CD8-positive, alpha-beta memory T cell (primary cell): Measurements from ENCODE around the gene RLBP1. TPM values are rescaled to one million over a fixed set of nuclear protein-coding genes. Genes with fewer than 3 reads are reported as not detected.
"Not testable (repeated sequence)": the region's sequence is repeated elsewhere in the genome, so short reads cannot be mapped to it uniquely, and the experiment has no call there.

Experiments used
- CTCF ChIA-PET: fragments of 350-600 bp; sonication (Branson Sonifier 250); formaldehyde crosslinking; loops from one replicate; lab custom pipeline; 2021; ENCODE audit warnings: antibody characterized with exemption; lab: Charles Lee
- POLR2A ChIA-PET: fragments of 350-600 bp; sonication (Branson Sonifier 250); formaldehyde crosslinking; loops from one replicate; lab custom pipeline; 2021; ENCODE audit warnings: antibody characterized with exemption; lab: Charles Lee
- DNase-seq, 5 donors: peaks; one replicate each; pipeline versions ENCODE4 v3.0.0 to v3.0.0-alpha.2; 2020 to 2022; ENCODE audit warnings: mixed read lengths in 1 of 5
- H3K27ac ChIP-seq: one replicate; pipeline ENCODE4 v1.7.0; 2013; ENCODE audit warnings: low read depth, mild to moderate bottlenecking, low read length, moderate library complexity
- H3K27me3 ChIP-seq: 2 replicates; pipeline ENCODE4 v1.7.0; 2013; ENCODE audit warnings: low read length, mild to moderate bottlenecking; ENCODE audit not compliant: insufficient read depth, poor library complexity, severe bottlenecking
- H3K36me3 ChIP-seq: 2 replicates; pipeline ENCODE4 v1.7.0; 2013; ENCODE audit warnings: mild to moderate bottlenecking, low read length, moderate library complexity; ENCODE audit not compliant: insufficient read depth
- H3K4me1 ChIP-seq: 2 replicates; pipeline ENCODE4 v1.7.0; 2013; ENCODE audit warnings: mild to moderate bottlenecking, low read length, moderate library complexity; ENCODE audit not compliant: insufficient read depth
- H3K4me3 ChIP-seq: 2 replicates; pipeline ENCODE4 v1.7.0; 2013; ENCODE audit warnings: mild to moderate bottlenecking, low read length
- H3K9me3 ChIP-seq: 2 replicates; pipeline ENCODE4 v1.7.0; 2013; ENCODE audit warnings: mild to moderate bottlenecking, low read length
- H3K27ac Mint-ChIP-seq, 8 donors: one replicate each; pipeline ENCODE4 v1.8.0; 2020 to 2021; ENCODE audit warnings: mixed read lengths in 8 of 8, mild to moderate bottlenecking in 6 of 8, inconsistent platforms in 3 of 8, moderate library complexity in 3 of 8
- H3K27me3 Mint-ChIP-seq, 2 donors: one replicate each; pipeline ENCODE4 v1.8.0; 2020 to 2021; ENCODE audit warnings: mixed read lengths in 2 of 2, mild to moderate bottlenecking in 1 of 2, moderate library complexity in 1 of 2
- H3K36me3 Mint-ChIP-seq, 3 donors: one replicate each; pipeline ENCODE4 v1.8.0; 2020 to 2021; ENCODE audit warnings: mixed read lengths in 3 of 3, inconsistent platforms in 1 of 3, mild to moderate bottlenecking in 1 of 3
- H3K4me1 Mint-ChIP-seq, 3 donors: one replicate each; pipeline ENCODE4 v1.8.0; 2020 to 2021; ENCODE audit warnings: mixed read lengths in 3 of 3, inconsistent platforms in 1 of 3, mild to moderate bottlenecking in 1 of 3
- H3K4me3 Mint-ChIP-seq, 7 donors: one replicate each; pipeline ENCODE4 v1.8.0; 2020 to 2021; ENCODE audit warnings: mixed read lengths in 7 of 7, mild to moderate bottlenecking in 6 of 7, moderate library complexity in 4 of 7, inconsistent platforms in 2 of 7
- H3K9me3 Mint-ChIP-seq, 5 donors: one replicate each; pipeline ENCODE4 v1.8.0; 2020 to 2022; ENCODE audit warnings: mixed read lengths in 5 of 5, mild to moderate bottlenecking in 3 of 5, moderate library complexity in 2 of 5, inconsistent platforms in 1 of 5
- polyA plus RNA-seq: library from polyadenylated mRNA; unstranded; fragments of 300-500 nt; fragmentation: Illumina TruSeq; gene quantifications from one replicate; pipeline ENCODE4 v1.2.3, GENCODE V29; 2021
- total RNA-seq, 2 experiments: library from RNA; stranded (reverse); gene quantifications; one replicate each; pipeline ENCODE4 v1.2.3, GENCODE V29; 2021

Gene RLBP1
- total RNA-seq (not detected), polyA plus RNA-seq (not detected)

DNA sequence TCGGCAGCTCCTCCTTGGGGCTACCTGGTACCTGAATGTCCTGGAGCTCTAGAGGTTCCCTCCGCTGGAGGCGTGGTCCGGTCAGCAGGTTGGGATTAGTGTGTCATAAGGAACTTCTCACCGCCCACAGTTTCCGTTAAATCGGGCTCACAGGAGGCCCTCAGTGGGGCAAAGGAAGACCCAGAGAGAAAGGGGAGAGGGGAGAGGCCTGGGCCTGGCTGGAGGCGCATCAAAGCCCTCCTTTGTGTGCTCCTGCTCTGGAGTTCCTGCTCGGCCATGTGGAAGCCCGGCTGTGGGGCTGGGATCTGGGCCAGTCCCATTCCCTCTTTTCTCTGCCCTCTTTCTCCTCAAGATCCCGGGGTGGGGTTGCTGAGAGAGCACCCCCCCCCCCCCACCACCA is at the start of gene RLBP1:
Gene RLBP1 (minus strand): TSS at position 37 of the 400 bp plus-strand sequence. CDS start 2,604 bp downstream, outside the sequence.
- no peaks in the 10 kb centered on the region for H3K4me1 ChIP-seq
- Mint-ChIP-seq H3K36me3 (no peaks in the 10 kb centered on the region), H3K4me1 (no peaks in the 10 kb centered on the region), H3K27ac (no peak within 1 kb of the TSS), H3K9me3 (no peaks in the 10 kb centered on the region), H3K4me3 (no peak within 1 kb of the TSS), H3K27me3 (peaks cover 8 to 10% of the 10 kb centered on the region in 2 donors)
- POLR2A ChIA-PET, result no interaction called here
- H3K27me3 ChIP-seq, result no peaks in the 10 kb centered on the region
- no peak for DNase-seq
- CTCF ChIA-PET, result no interaction called here
- H3K36me3 ChIP-seq, result no peaks in the 10 kb centered on the region
- H3K9me3 ChIP-seq, result no peaks in the 10 kb centered on the region
- H3K4me3 ChIP-seq, result no peak within 1 kb of the TSS
- no peak within 1 kb of the TSS for H3K27ac ChIP-seq

DNA sequence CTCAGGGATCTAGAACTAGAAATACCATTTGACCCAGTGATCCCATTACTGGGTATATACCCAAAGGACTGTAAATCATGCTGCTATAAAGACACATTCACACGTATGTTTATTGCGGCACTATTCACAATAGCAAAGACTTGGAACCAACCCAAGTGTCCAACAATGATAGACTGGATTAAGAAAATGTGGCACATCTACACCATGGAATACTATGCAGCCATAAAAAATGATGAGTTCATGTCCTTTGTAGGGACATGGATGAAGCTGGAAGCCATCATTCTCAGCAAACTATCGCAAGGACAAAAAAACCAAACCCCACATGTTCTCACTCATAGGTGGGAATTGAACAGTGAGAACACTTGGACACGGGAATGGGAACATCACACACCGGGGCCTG is 28.8 kb upstream of the RLBP1 start:
- H3K9me3 ChIP-seq, H3K4me1 ChIP-seq, H3K27ac Mint-ChIP-seq, H3K27me3 ChIP-seq, CTCF ChIA-PET, H3K9me3 Mint-ChIP-seq, H3K4me3 ChIP-seq, DNase-seq, H3K27me3 Mint-ChIP-seq, H3K4me3 Mint-ChIP-seq, H3K27ac ChIP-seq, H3K36me3 ChIP-seq, POLR2A ChIA-PET: not testable (repeated sequence)
- H3K4me1 Mint-ChIP-seq, result peaks cover 6 to 10% (median 8%) of the 10 kb centered on the region in 3 donors
- peaks cover 6 to 16% (median 6%) of the 10 kb centered on the region in 3 donors for H3K36me3 Mint-ChIP-seq

DNA sequence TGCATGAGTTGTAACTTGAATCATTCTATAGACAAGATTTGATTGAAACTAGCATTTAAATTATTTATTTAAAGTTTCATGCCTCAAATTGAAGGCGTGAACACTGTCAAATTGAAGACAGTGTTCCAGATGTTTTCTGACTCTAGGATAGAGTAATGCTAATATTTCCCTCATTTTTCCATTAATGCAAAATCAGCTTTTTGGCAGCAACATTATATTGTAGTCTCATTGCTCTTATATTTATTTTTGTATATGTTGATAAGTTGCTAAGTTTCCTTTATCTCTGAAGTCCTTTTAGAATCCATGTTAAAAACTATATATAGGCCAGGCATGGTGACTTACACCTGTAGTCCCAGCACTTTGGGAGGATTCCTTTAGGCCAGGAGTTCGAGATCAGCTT is 27.2 kb upstream of the RLBP1 start:
- Mint-ChIP-seq H3K9me3 (no peaks in the 10 kb centered on the region), H3K4me3 (no peak overlapping the region), H3K27ac (no peak overlapping the region), H3K4me1 (peaks cover 21 to 26% (median 21%) of the 10 kb centered on the region in 3 donors), H3K36me3 (peaks cover 0 to 25% (median 4%) of the 10 kb centered on the region in 3 donors), H3K27me3 (no peaks in the 10 kb centered on the region)
- H3K36me3 ChIP-seq, result no peaks in the 10 kb centered on the region
- CTCF ChIA-PET, result interaction anchor here (1.2 kb wide), 1 partner anchor 42 kb away, joined by 4 read pairs; no protein-coding TSS in a partner anchor
- no peak overlapping the region for H3K4me3 ChIP-seq
- POLR2A ChIA-PET, result no interaction called here
- H3K9me3 ChIP-seq, result no peaks in the 10 kb centered on the region
- DNase-seq, result no peak
- no peaks in the 10 kb centered on the region for H3K27me3 ChIP-seq
- peaks cover 9% of the 10 kb centered on the region for H3K4me1 ChIP-seq
- H3K27ac ChIP-seq, result no peak overlapping the region

DNA sequence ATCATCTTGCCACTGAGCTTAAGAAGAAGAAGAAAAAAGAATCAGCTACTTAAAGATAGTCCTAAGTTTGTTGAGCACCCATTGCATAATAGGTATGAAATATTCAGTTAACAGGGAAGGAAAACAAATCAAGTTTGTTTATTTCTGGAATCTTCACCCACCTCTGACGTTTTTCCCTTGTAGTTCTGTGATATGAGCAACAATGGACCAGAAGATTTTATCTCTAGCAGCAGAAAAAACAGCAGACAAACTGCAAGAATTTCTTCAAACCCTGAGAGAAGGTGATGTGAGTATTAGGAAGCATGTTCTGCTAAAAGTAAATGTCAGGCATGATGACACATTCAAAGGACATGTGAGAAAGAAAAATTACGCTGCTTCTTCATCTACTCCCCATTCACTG is 26.1 kb upstream of the RLBP1 start:
- ChIA-PET POLR2A (no interaction called here), CTCF (interaction anchor here (1.8 kb wide), 1 partner anchor 41 kb away, joined by 8 read pairs; no protein-coding TSS in a partner anchor)
- Histone ChIP-seq H3K4me3 (no peak overlapping the region), H3K27me3 (no peaks in the 10 kb centered on the region), H3K27ac (no peak overlapping the region), H3K9me3 (no peaks in the 10 kb centered on the region), H3K4me1 (peaks cover 14% of the 10 kb centered on the region), H3K36me3 (no peaks in the 10 kb centered on the region)
- Mint-ChIP-seq H3K27me3 (no peaks in the 10 kb centered on the region), H3K4me3 (peak overlapping the region in 1 of 7 donors; percentile 4), H3K36me3 (peaks cover 0 to 26% (median 4%) of the 10 kb centered on the region in 3 donors), H3K9me3 (no peaks in the 10 kb centered on the region), H3K27ac (no peak overlapping the region), H3K4me1 (peaks cover 24 to 35% (median 27%) of the 10 kb centered on the region in 3 donors)
- DNase-seq, result no peak

DNA sequence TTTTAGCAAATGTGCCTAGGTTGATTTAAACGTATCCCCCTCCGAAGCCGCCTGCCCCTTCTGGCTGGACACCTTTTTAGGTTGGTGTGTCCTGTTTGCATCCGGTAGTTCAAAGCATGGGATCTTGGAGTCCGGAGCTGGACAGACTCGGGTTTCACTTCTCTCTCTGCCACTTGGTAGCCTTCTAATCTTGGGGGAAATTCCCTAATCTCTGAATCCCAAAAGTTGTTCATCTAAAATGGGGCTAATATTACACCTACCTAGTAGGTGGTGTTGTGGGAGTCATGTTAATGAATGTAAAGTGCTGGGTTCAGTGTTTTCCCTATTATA is 23.2 kb upstream of the RLBP1 start:
- Mint-ChIP-seq H3K4me1 (peaks cover 24 to 35% (median 27%) of the 10 kb centered on the region in 3 donors), H3K4me3 (peak overlapping the region; percentile 89 to 97 (median 94)), H3K27me3 (no peaks in the 10 kb centered on the region), H3K27ac (peak overlapping the region; percentile 49 to 92 (median 87)), H3K36me3 (peaks cover 0 to 23% (median 4%) of the 10 kb centered on the region in 3 donors), H3K9me3 (peaks cover 0 to 2% (median 0%) of the 10 kb centered on the region in 5 donors)
- H3K4me3 ChIP-seq, result peak overlapping the region; percentile 80
- H3K27me3 ChIP-seq, result no peaks in the 10 kb centered on the region
- ChIA-PET POLR2A (interaction anchor here (0.7 kb wide), 2 partner anchors 342 to 1006 kb away, joined by 3 to 5 read pairs; no protein-coding TSS in a partner anchor), CTCF (interaction anchor here (0.8 to 1.5 kb wide), 3 partner anchors 38 to 90 kb away, joined by 3 to 5 read pairs (median 3); partner anchors contain the start of gene POLG)
- peaks cover 14% of the 10 kb centered on the region for H3K4me1 ChIP-seq
- peak overlapping the region; percentile 56 for H3K27ac ChIP-seq
- H3K36me3 ChIP-seq, result no peaks in the 10 kb centered on the region
- DNase-seq, result no peak
- H3K9me3 ChIP-seq, result no peaks in the 10 kb centered on the region

DNA sequence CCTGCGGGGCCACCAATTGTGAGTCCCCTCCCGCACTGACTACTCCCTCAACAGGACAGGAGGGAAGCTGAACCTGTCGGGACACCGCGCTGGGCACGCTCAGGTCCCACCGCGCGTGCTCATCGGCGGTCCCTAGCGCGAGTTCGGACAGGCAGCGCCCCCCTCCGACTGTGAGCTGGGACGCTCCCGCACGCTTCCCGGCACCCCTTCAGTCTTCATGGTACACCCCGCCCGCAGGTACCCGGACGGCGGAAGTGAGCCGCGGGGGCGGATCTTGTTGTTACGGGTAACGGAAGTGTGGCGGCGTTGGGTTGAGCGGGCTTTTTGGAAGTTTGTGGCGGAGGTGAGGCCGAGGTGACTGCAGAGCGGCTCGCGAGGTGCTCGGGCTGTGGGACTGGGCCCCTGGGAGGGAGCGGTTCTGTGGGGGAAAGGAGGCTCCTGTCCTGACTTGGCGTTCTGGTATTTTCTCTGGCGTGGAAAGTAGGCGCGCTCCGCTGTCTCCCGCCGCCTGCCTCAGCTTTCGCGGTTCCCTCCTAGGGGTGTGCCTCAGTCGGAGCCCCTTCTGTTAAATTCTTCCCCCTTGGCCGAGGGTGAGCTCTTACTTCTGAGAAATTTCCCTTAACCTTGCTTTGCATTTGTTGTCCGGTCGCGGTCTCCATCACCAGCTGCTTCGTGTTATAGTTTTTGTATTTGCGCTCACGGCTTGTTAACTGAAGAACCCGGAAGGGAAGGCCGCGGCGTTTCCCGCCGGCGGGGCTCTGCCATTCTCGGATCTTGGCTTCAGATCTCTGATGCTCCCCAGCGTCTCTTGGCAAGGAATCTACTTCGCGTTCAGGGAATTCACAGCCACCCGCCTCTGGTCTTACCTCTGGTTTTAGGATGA is 22.6 kb upstream of the RLBP1 start, which contains the start of gene FANCI:
Gene FANCI (plus strand): TSS at position 289 of the 883 bp plus-strand sequence. CDS start 3,669 bp downstream, outside the sequence.
- POLR2A ChIA-PET, result interaction anchor here (0.7 to 1.1 kb wide), 2 partner anchors 37 to 341 kb away, joined by 3 read pairs; no protein-coding TSS in a partner anchor
- peak within 1 kb of the TSS; percentile 49 to 92 (median 88) for H3K27ac Mint-ChIP-seq
- CTCF ChIA-PET, result interaction anchor here (1.2 to 1.5 kb wide), 2 partner anchors 37 to 91 kb away, joined by 3 to 5 read pairs; partner anchors contain the start of gene POLG
- peaks cover 0 to 2% (median 0%) of the 10 kb centered on the region in 5 donors for H3K9me3 Mint-ChIP-seq
- Histone ChIP-seq H3K4me3 (peak within 1 kb of the TSS; percentile 80), H3K4me1 (peaks cover 14% of the 10 kb centered on the region), H3K36me3 (no peaks in the 10 kb centered on the region), H3K9me3 (no peaks in the 10 kb centered on the region), H3K27ac (peak within 1 kb of the TSS; percentile 56), H3K27me3 (no peaks in the 10 kb centered on the region)
- peaks cover 24 to 35% (median 27%) of the 10 kb centered on the region in 3 donors for H3K4me1 Mint-ChIP-seq
- H3K36me3 Mint-ChIP-seq, result peaks cover 0 to 21% (median 4%) of the 10 kb centered on the region in 3 donors
- no peaks in the 10 kb centered on the region for H3K27me3 Mint-ChIP-seq
- DNase-seq, result peak; percentile 93 to 96 (median 93)
- H3K4me3 Mint-ChIP-seq, result peak within 1 kb of the TSS; percentile 89 to 97 (median 94)

DNA sequence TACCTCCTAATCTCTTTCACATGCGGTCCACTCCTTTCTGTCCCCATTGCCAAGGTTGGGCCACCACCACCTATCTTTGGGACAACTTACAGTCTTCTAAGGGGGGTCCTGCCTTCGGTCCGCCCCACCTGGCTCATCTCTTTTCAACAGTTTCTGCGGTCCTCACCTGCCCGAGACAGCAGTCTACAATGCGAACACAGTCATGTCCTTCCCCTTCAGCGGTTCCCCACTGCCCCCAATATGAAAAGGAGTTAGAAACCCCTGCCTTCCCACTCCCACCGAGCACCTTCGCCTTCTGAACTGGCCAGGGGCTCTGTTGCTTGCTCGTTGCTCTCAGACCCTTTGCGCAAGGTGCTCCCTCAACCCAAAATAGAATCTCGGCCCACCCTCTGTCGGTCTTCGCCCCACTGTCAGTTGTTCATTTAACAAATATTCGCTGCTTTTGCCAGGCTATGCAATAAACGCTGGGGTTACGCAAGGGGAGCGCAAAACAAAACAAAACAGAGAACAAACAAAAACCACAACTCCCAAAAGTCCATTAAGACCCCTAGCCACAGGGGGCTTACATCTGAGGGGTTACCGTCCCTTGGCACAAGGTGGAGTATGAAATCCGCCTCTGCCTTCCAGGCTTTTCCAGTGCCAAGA is 21.8 kb upstream of the RLBP1 start:
- peak overlapping the region; percentile 56 for H3K27ac ChIP-seq
- peaks cover 14% of the 10 kb centered on the region for H3K4me1 ChIP-seq
- H3K27me3 Mint-ChIP-seq, result no peaks in the 10 kb centered on the region
- peaks cover 0 to 15% (median 2%) of the 10 kb centered on the region in 3 donors for H3K36me3 Mint-ChIP-seq
- H3K4me3 Mint-ChIP-seq, result peak overlapping the region; percentile 89 to 97 (median 94)
- peaks cover 24 to 35% (median 27%) of the 10 kb centered on the region in 3 donors for H3K4me1 Mint-ChIP-seq
- H3K9me3 ChIP-seq, result no peaks in the 10 kb centered on the region
- no peaks in the 10 kb centered on the region for H3K36me3 ChIP-seq
- CTCF ChIA-PET, result no interaction called here
- peak overlapping the region in 6 of 8 donors; percentile 49 to 90 (median 83) for H3K27ac Mint-ChIP-seq
- H3K9me3 Mint-ChIP-seq, result peaks cover 0 to 2% (median 0%) of the 10 kb centered on the region in 5 donors
- POLR2A ChIA-PET, result interaction anchor here (1.1 kb wide), 1 partner anchor 36 kb away, joined by 3 read pairs; no protein-coding TSS in a partner anchor
- peak overlapping the region; percentile 80 for H3K4me3 ChIP-seq
- H3K27me3 ChIP-seq, result no peaks in the 10 kb centered on the region
- no peak for DNase-seq
